ENCODE measurements around the gene SMAD3.
A peak's percentile ranks its signal among the peaks of the same experiment; 100 is the strongest.
"Not testable (repeated sequence)": the region's sequence is repeated elsewhere in the genome, so short reads cannot be mapped to it uniquely, and the experiment has no call there.

SMAD3 gene

GRCh38 chr15:67138891-67139855 is 73.8 kb downstream of the SMAD3 start:
- no peak for DNase-seq

- no peak for DNase-seq
Measured at GRCh38 chr15:67140078-67140833, 74.9 kb downstream of the SMAD3 start.

- DNase-seq = no peak
Measured at GRCh38 chr15:67142092-67142766, 76.8 kb downstream of the SMAD3 start.

GRCh38 chr15:67142767-67143100 is 77.3 kb downstream of the SMAD3 start:
- DNase-seq = no peak

- DNase-seq = no peak
Measured at GRCh38 chr15:67143646-67144045, 78.2 kb downstream of the SMAD3 start.

GRCh38 chr15:67144609-67145311 is 79.4 kb downstream of the SMAD3 start:
- DNase-seq = no peak

- DNase-seq = no peak
Measured at GRCh38 chr15:67145312-67145610, 79.9 kb downstream of the SMAD3 start.

GRCh38 chr15:67145710-67146109 is 80.3 kb downstream of the SMAD3 start:
- DNase-seq = no peak

GRCh38 chr15:67146234-67146633 is 80.8 kb downstream of the SMAD3 start:
- DNase-seq = peak in 1 of 58 donors; percentile 11

GRCh38 chr15:67146875-67147381 is 81.5 kb downstream of the SMAD3 start:
- DNase-seq = peak in 1 of 58 donors; percentile 25

GRCh38 chr15:67147396-67147949 is 82.1 kb downstream of the SMAD3 start:
- DNase-seq = no peak

GRCh38 chr15:67148196-67148701 is 82.8 kb downstream of the SMAD3 start:
- DNase-seq = no peak

- no peak for DNase-seq
Measured at GRCh38 chr15:67149068-67149772, 83.8 kb downstream of the SMAD3 start.

- no peak for DNase-seq
Measured at GRCh38 chr15:67149773-67150022, 84.3 kb downstream of the SMAD3 start.

- DNase-seq = peak in 2 of 58 donors; percentile 9 to 25
Measured at GRCh38 chr15:67150023-67150860, 84.8 kb downstream of the SMAD3 start.

GRCh38 chr15:67152429-67152828 is 87.0 kb downstream of the SMAD3 start:
- DNase-seq = no peak

GRCh38 chr15:67153044-67153443 is 87.6 kb downstream of the SMAD3 start:
- not testable (repeated sequence) for DNase-seq

- no peak for DNase-seq
Measured at GRCh38 chr15:67154249-67154648, 88.8 kb downstream of the SMAD3 start.

- DNase-seq = no peak
Measured at GRCh38 chr15:67156426-67156825, 91.0 kb downstream of the SMAD3 start.

Measured in anterior cingulate cortex (tissue), 58 donors.